BLaER1 (cell line): Measurements from ENCODE around the gene ASTN2.

Experiments
- H3K27ac ChIP-seq: shearing (Covaris generic); formaldehyde crosslinking; 2 replicates; pipeline ENCODE4 v1.8.1; 2022
- H3K27me3 ChIP-seq: shearing (Covaris generic); formaldehyde crosslinking; 2 replicates; pipeline ENCODE4 v1.8.1; 2022
- H3K36me3 ChIP-seq: shearing (Covaris generic); formaldehyde crosslinking; 2 replicates; pipeline ENCODE4 v1.8.1; 2022
- H3K4me1 ChIP-seq: shearing (Covaris generic); formaldehyde crosslinking; 2 replicates; pipeline ENCODE4 v1.8.1; 2022
- H3K4me2 ChIP-seq: shearing (Covaris generic); formaldehyde crosslinking; 2 replicates; pipeline ENCODE4 v1.8.1; 2022
- H3K4me3 ChIP-seq: shearing (Covaris generic); formaldehyde crosslinking; 2 replicates; pipeline ENCODE4 v1.8.1; 2022
- H3K9ac ChIP-seq: shearing (Covaris generic); formaldehyde crosslinking; 2 replicates; pipeline ENCODE4 v1.8.1; 2022
- H3K9me3 ChIP-seq: shearing (Covaris generic); formaldehyde crosslinking; 2 replicates; pipeline ENCODE4 v1.8.1; 2022
- H4K20me1 ChIP-seq: shearing (Covaris generic); formaldehyde crosslinking; 2 replicates; pipeline ENCODE4 v1.8.1; 2022
- Cebpa-rat ChIP-seq: shearing (Covaris generic); IDR thresholded peaks from 2 replicates; pipeline ENCODE4 v1.8.1; 2022

ASTN2 gene

DNA sequence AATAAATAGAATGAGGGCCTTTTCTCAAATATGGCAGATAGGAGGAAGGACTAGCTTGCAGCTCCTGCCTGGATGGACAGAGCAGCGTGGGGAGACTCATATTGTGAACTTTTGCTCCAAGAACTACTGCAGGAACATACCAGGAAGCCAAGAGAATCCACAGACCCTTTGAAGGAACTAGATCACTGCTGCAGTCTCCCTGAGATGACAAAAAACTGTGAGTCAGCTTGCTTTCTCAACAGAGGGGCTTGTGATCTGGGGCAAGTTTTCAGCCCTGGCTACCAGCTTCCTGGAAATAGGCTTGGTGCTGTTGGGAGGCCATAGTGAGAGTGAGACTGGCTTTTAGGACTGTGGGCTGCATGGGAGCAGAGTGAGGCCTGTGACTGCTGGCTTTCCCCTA lies 898.4 kb downstream of the ASTN2 start:
- Histone ChIP-seq H3K27me3 (no peaks in the 10 kb centered on the region), H3K36me3 (no peaks in the 10 kb centered on the region), H4K20me1 (no peaks in the 10 kb centered on the region), H3K9ac (no peak overlapping the region), H3K4me1 (no peaks in the 10 kb centered on the region), H3K4me3 (no peak overlapping the region), H3K4me2 (no peak overlapping the region), H3K27ac (no peak overlapping the region), H3K9me3 (peaks cover 15% of the 10 kb centered on the region)
- no peak for TF ChIP-seq Cebpa-rat

- Histone ChIP-seq H3K27ac (no peak overlapping the region), H4K20me1 (no peaks in the 10 kb centered on the region), H3K4me3 (no peak overlapping the region), H3K27me3 (no peaks in the 10 kb centered on the region), H3K36me3 (no peaks in the 10 kb centered on the region), H3K4me1 (no peaks in the 10 kb centered on the region), H3K9ac (no peak overlapping the region), H3K4me2 (no peak overlapping the region), H3K9me3 (peaks cover 15% of the 10 kb centered on the region)
- no peak for TF ChIP-seq Cebpa-rat
Measured at GRCh38 chr9:116515541-116515940, 899.3 kb downstream of the ASTN2 start.

GRCh38 chr9:116506685-116507084 lies 908.2 kb downstream of the ASTN2 start:
- Histone ChIP-seq H3K9me3 (no peaks in the 10 kb centered on the region), H3K4me3 (no peak overlapping the region), H3K36me3 (no peaks in the 10 kb centered on the region), H3K4me1 (no peaks in the 10 kb centered on the region), H3K4me2 (no peak overlapping the region), H3K27ac (no peak overlapping the region), H4K20me1 (no peaks in the 10 kb centered on the region), H3K27me3 (no peaks in the 10 kb centered on the region), H3K9ac (no peak overlapping the region)
- TF ChIP-seq Cebpa-rat: no peak

- peak; percentile 36; the same call in 1 of the 2 replicates for TF ChIP-seq Cebpa-rat
- H3K4me1 ChIP-seq: no peaks in the 10 kb centered on the region
- H3K27me3 ChIP-seq: no peaks in the 10 kb centered on the region
- no peak overlapping the region for H3K4me3 ChIP-seq
- no peaks in the 10 kb centered on the region for H3K36me3 ChIP-seq
- H3K27ac ChIP-seq: no peak overlapping the region
- no peak overlapping the region for H3K9ac ChIP-seq
- no peaks in the 10 kb centered on the region for H3K9me3 ChIP-seq
- no peaks in the 10 kb centered on the region for H4K20me1 ChIP-seq
- no peak overlapping the region for H3K4me2 ChIP-seq
Measured at GRCh38 chr9:116504893-116505480, 909.9 kb downstream of the ASTN2 start.

- Histone ChIP-seq H3K9me3 (no peaks in the 10 kb centered on the region), H3K27ac (no peak overlapping the region), H3K4me3 (no peak overlapping the region), H3K27me3 (no peaks in the 10 kb centered on the region), H3K9ac (no peak overlapping the region), H4K20me1 (no peaks in the 10 kb centered on the region), H3K4me1 (no peaks in the 10 kb centered on the region), H3K36me3 (no peaks in the 10 kb centered on the region), H3K4me2 (no peak overlapping the region)
- TF ChIP-seq Cebpa-rat: no peak
Measured at GRCh38 chr9:116504081-116504480, 910.8 kb downstream of the ASTN2 start.

DNA sequence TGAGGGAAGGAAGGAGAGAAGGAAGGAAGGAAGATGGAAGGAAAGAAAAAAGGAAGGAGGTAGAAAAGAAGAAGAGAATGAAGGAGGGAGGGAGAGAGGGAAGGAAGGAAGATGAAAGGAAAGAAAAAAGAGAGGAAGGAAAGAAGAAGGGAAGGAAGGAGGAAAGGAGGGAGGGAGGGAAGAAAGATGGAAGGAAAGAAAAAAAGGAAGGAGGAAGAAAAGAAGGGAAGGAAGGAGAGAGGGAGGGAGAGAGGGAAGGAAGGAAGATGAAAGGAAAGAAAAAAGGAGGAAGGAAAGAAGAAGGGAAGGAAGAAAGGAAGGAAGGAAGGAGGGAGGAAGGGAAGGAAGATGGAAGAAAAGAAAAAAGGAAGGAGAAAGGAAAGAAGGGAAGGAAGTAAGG lies 912.1 kb downstream of the ASTN2 start:
- H3K27me3 ChIP-seq: no peaks in the 10 kb centered on the region
- H3K9ac ChIP-seq: no peak overlapping the region
- no peak overlapping the region for H3K4me3 ChIP-seq
- H3K4me2 ChIP-seq: no peak overlapping the region
- H3K9me3 ChIP-seq: no peaks in the 10 kb centered on the region
- no peak for TF ChIP-seq Cebpa-rat
- no peaks in the 10 kb centered on the region for H3K4me1 ChIP-seq
- H4K20me1 ChIP-seq: no peaks in the 10 kb centered on the region
- H3K27ac ChIP-seq: no peak overlapping the region
- H3K36me3 ChIP-seq: no peaks in the 10 kb centered on the region

- Histone ChIP-seq H3K36me3 (no peaks in the 10 kb centered on the region), H3K27ac (no peak overlapping the region), H4K20me1 (no peaks in the 10 kb centered on the region), H3K9me3 (no peaks in the 10 kb centered on the region), H3K9ac (no peak overlapping the region), H3K4me2 (no peak overlapping the region), H3K27me3 (no peaks in the 10 kb centered on the region), H3K4me3 (no peak overlapping the region), H3K4me1 (no peaks in the 10 kb centered on the region)
- no peak for TF ChIP-seq Cebpa-rat
Measured at GRCh38 chr9:116501871-116502270, 913.0 kb downstream of the ASTN2 start.

DNA sequence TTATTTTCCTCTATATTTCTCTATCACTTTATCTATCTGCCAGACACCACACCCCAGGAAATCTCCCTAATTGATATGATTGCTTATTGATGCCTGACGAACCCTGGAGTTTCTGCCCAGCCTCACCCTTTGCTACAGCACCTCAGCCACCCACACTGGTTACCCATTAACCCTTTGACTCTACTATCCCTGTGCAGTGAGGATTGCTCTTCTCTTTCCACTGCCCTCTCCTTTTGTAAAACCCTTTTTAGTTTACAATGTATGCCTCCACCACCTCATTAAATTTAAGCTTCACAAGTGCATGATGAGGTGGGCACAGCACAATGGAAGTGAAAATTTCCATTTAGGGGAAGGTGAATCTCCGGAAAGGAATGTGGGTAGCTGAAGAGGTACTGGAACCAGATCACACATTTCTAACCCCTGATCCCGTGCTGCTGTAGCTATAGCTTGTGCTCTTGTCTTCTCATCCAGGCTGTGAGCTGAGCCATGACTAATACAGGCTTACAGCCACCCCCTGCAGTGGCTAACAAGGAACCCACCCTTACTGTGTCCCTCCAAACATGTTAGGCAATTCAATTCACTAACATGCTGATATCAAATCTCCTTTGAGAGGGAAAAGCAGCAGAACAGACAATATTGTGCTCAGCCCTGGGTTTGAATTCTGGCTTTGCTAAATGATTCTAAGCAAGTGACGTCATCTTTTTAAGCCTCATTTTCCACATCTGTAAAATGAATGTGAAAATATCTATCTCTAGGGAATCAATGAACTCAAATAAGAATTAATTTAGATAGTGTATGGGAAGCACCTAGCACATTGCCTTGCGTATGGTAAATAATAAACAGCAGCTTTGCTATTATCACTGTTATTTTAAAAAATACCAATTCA lies 914.6 kb downstream of the ASTN2 start:
- Histone ChIP-seq H3K27me3 (no peaks in the 10 kb centered on the region), H3K9ac (no peak overlapping the region), H3K27ac (no peak overlapping the region), H3K4me3 (no peak overlapping the region), H3K4me2 (no peak overlapping the region), H3K36me3 (no peaks in the 10 kb centered on the region), H3K4me1 (no peaks in the 10 kb centered on the region), H3K9me3 (no peaks in the 10 kb centered on the region), H4K20me1 (no peaks in the 10 kb centered on the region)
- TF ChIP-seq Cebpa-rat: no peak

DNA sequence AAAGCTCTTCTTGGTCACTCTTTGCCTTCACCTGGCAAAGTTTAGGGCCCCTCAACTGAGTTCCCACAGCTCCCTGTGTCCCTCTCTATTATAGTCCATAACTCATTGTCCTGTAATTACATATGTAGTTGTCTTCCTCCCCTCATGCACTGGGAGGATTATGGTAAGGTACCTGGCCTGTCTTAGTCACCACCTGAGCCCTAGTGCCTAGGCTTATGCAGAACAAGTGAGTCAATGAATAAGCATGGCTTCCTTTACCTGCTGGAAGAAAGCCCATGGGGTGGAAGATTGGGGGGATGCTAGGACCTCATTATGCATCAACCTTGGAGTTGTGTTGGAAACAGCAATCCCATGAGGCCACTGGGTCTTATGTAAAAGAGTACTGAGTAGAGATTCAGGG lies 915.4 kb downstream of the ASTN2 start:
- no peaks in the 10 kb centered on the region for H3K9me3 ChIP-seq
- TF ChIP-seq Cebpa-rat: no peak
- H3K4me3 ChIP-seq: no peak overlapping the region
- H3K9ac ChIP-seq: no peak overlapping the region
- H3K27ac ChIP-seq: no peak overlapping the region
- no peak overlapping the region for H3K4me2 ChIP-seq
- no peaks in the 10 kb centered on the region for H3K27me3 ChIP-seq
- no peaks in the 10 kb centered on the region for H4K20me1 ChIP-seq
- H3K36me3 ChIP-seq: no peaks in the 10 kb centered on the region
- no peaks in the 10 kb centered on the region for H3K4me1 ChIP-seq

DNA sequence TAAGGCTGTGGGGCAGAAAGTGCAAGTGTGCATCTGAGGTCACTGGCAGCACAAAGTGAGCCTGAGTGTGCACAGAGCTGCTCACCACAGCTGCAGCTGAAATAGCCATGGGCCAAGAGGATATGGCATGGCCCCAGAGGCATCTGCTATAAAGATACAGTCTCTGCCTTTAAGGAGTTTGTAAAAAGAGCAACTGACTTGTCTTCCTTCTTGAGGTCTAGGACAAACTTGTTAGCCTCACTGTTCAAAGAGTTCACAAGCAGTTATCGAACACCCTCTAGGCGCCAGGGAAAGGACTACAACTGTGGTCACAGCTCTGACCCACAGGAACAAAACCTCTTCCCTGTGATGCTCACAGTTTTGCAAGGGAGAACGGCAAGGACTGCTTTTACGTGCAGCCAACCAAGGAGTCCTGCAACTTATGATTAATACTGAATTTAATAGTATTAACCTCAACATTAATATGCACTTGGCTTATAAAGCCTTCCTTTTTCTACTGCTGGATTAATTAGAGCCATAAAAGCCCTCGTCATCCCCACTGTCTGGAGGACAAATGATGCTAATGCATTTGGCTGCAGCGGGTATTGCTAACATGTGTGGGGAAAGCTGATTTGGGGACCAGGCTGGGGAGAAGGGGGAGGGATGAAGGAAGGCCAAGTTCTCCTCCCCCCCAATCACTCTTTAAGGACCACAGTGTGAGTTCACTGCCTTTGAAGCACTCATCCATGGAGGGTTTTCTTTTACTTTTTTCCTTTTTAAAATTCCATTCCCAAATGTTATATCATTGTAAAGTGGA lies 917.6 kb downstream of the ASTN2 start:
- H3K4me2 ChIP-seq: no peak overlapping the region
- no peak overlapping the region for H3K4me3 ChIP-seq
- H3K9ac ChIP-seq: no peak overlapping the region
- no peak for TF ChIP-seq Cebpa-rat
- no peaks in the 10 kb centered on the region for H3K9me3 ChIP-seq
- no peaks in the 10 kb centered on the region for H4K20me1 ChIP-seq
- no peaks in the 10 kb centered on the region for H3K27me3 ChIP-seq
- no peak overlapping the region for H3K27ac ChIP-seq
- no peaks in the 10 kb centered on the region for H3K4me1 ChIP-seq
- H3K36me3 ChIP-seq: no peaks in the 10 kb centered on the region
